Measurements from ENCODE around the gene ACTR3C.

Gene ACTR3C

DNA sequence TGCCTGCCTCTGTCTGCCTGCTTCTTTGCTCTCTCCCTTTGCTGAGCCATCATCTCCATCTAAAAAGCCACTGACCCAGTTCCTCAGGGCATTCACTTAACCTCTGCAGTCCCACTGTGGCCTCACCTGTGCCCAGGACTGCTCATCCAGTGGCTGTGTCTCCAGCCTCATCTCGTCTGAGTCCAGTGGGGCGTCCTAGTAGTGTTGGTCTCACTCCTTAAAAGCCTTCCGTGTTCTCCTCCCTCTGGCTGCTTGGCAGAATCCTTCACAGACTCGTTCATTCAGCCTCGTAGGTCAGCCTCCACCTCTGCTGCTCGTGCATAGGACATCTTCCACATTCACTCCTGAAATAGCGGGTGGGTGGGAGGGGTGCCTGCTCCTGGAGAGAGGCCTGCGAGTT lies 10.8 kb upstream of the ACTR3C start:
- no peak overlapping the region for H3K9ac ChIP-seq (ENCODE audit: low read length)
- H3K27me3 ChIP-seq (ENCODE audit: low read length) = no peaks in the 10 kb centered on the region
- no peaks in the 10 kb centered on the region for H4K20me1 ChIP-seq (ENCODE audit: low read depth, low read length)
- H3K9me3 ChIP-seq (ENCODE audit: insufficient read depth, low read length) = no peaks in the 10 kb centered on the region
- no peak overlapping the region for H3K4me2 ChIP-seq (ENCODE audit: low read depth, low read length, poor library complexity, severe bottlenecking)
- no peaks in the 10 kb centered on the region for H3K79me2 ChIP-seq (ENCODE audit: insufficient read depth, low read length)
- no peaks in the 10 kb centered on the region for H3K9me2 ChIP-seq (replicated peaks; ENCODE audit: insufficient read depth, low read length)
- H2AFZ ChIP-seq (ENCODE audit: low read depth, low read length, severe bottlenecking) = no peak overlapping the region
- TF ChIP-seq, protein P1, sequence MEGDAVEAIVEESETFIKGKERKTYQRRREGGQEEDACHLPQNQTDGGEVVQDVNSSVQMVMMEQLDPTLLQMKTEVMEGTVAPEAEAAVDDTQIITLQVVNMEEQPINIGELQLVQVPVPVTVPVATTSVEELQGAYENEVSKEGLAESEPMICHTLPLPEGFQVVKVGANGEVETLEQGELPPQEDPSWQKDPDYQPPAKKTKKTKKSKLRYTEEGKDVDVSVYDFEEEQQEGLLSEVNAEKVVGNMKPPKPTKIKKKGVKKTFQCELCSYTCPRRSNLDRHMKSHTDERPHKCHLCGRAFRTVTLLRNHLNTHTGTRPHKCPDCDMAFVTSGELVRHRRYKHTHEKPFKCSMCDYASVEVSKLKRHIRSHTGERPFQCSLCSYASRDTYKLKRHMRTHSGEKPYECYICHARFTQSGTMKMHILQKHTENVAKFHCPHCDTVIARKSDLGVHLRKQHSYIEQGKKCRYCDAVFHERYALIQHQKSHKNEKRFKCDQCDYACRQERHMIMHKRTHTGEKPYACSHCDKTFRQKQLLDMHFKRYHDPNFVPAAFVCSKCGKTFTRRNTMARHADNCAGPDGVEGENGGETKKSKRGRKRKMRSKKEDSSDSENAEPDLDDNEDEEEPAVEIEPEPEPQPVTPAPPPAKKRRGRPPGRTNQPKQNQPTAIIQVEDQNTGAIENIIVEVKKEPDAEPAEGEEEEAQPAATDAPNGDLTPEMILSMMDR (IDR thresholded peaks at IDR 0.05; ENCODE audit: insufficient read depth, low read length, poor library complexity, severe bottlenecking) = no peak
- TF ChIP-seq EZH2phosphoT487 (conservative IDR thresholded peaks at IDR 0.05; ENCODE audit: low read length) = no peak
- H3K36me3 ChIP-seq (ENCODE audit: low read length) = no peaks in the 10 kb centered on the region
- H3K4me3 ChIP-seq (ENCODE audit: insufficient read depth, low read length, poor library complexity, severe bottlenecking) = no peak overlapping the region
- no peak overlapping the region for H3K27ac ChIP-seq (ENCODE audit: low read depth, low read length)
- H3F3A ChIP-seq (ENCODE audit: insufficient read depth) = no peaks in the 10 kb centered on the region

DNA sequence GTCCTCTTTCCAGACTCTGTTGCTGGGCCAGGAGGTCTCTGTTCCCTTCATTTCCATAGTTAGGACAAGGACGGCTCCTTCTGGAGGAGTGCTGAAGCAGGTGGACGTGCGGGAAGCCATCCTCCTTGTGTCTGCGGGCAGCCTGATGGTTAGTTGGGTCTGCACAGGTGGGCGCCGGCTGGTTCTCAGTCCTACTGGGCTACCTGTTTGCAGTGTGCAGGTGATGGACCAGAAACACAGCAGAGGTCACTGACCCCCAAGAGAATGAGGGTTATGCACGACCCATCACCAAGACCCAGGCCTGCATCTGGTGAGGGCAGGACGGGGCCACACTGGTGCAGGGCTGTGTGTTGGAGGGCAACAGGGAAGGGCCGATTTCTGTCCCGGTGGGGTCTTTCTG lies 10.3 kb upstream of the ACTR3C start:
- H3K27ac ChIP-seq (ENCODE audit: low read depth, low read length) = no peak overlapping the region
- no peaks in the 10 kb centered on the region for H4K20me1 ChIP-seq (ENCODE audit: low read depth, low read length)
- H3K27me3 ChIP-seq (ENCODE audit: low read length) = no peaks in the 10 kb centered on the region
- H3K9ac ChIP-seq (ENCODE audit: low read length) = no peak overlapping the region
- TF ChIP-seq, protein P1 (IDR thresholded peaks at IDR 0.05; ENCODE audit: insufficient read depth, low read length, poor library complexity, severe bottlenecking) = no peak
- no peak for TF ChIP-seq EZH2phosphoT487 (conservative IDR thresholded peaks at IDR 0.05; ENCODE audit: low read length)
- no peaks in the 10 kb centered on the region for H3K9me3 ChIP-seq (ENCODE audit: insufficient read depth, low read length)
- no peaks in the 10 kb centered on the region for H3K36me3 ChIP-seq (ENCODE audit: low read length)
- H3K4me2 ChIP-seq (ENCODE audit: low read depth, low read length, poor library complexity, severe bottlenecking) = no peak overlapping the region
- H3K79me2 ChIP-seq (ENCODE audit: insufficient read depth, low read length) = no peaks in the 10 kb centered on the region
- no peaks in the 10 kb centered on the region for H3F3A ChIP-seq (ENCODE audit: insufficient read depth)
- H2AFZ ChIP-seq (ENCODE audit: low read depth, low read length, severe bottlenecking) = no peak overlapping the region
- no peaks in the 10 kb centered on the region for H3K9me2 ChIP-seq (replicated peaks; ENCODE audit: insufficient read depth, low read length)
- no peak overlapping the region for H3K4me3 ChIP-seq (ENCODE audit: insufficient read depth, low read length, poor library complexity, severe bottlenecking)

DNA sequence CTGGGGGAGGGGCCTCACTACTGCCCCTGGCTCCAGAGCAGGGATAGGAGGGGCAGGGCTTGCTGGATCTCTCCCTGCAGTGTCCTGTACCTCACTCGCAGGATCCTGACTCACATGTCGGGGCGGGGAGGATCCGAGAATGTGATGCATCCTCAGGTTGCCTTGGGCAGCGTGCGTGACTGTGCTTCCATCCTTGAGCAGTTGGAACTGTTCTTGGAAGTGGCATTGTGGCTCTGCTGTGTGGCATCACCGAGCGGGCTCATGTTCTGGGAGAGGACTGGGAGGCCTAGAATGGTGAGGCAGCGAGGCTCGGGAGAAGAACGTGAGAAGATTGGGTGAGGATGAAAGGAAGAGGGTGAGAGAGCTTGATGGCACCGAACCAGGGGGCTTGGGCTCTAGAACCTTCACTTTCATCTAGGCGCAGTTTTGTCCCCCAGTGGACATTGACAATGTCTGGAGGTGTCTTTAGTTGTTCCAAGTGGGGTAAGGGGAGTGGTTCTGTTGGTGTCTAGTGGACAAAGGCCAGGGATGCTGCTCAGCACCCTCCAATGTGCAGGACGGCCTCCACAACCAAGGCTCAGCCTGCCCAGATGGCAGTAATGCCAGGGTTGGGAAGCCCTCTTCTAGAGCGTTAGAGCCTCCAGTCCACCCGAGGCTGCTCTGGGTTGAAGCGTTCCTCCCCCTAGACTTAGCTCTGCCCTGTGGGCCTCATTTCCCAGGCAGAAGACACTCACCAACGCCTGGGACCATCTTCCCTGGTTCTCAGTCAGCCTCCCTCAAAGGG lies 9.7 kb upstream of the ACTR3C start:
- Histone ChIP-seq H3K9ac (ENCODE audit: low read length) (no peak overlapping the region), H3K27ac (ENCODE audit: low read depth, low read length) (no peak overlapping the region), H3F3A (ENCODE audit: insufficient read depth) (no peaks in the 10 kb centered on the region), H4K20me1 (ENCODE audit: low read depth, low read length) (no peaks in the 10 kb centered on the region), H3K27me3 (ENCODE audit: low read length) (no peaks in the 10 kb centered on the region), H3K36me3 (ENCODE audit: low read length) (no peaks in the 10 kb centered on the region), H3K4me2 (ENCODE audit: low read depth, low read length, poor library complexity, severe bottlenecking) (no peak overlapping the region), H3K79me2 (ENCODE audit: insufficient read depth, low read length) (no peaks in the 10 kb centered on the region), H2AFZ (ENCODE audit: low read depth, low read length, severe bottlenecking) (no peak overlapping the region), H3K9me3 (ENCODE audit: insufficient read depth, low read length) (no peaks in the 10 kb centered on the region), H3K4me3 (ENCODE audit: insufficient read depth, low read length, poor library complexity, severe bottlenecking) (no peak overlapping the region), H3K9me2 (replicated peaks; ENCODE audit: insufficient read depth, low read length) (no peaks in the 10 kb centered on the region)
- TF ChIP-seq, protein P1 (IDR thresholded peaks at IDR 0.05; ENCODE audit: insufficient read depth, low read length, poor library complexity, severe bottlenecking) = no peak
- no peak for TF ChIP-seq EZH2phosphoT487 (conservative IDR thresholded peaks at IDR 0.05; ENCODE audit: low read length)

All from SU-DHL-6 (cell line).